ENCODE data around the gene KLHDC8A.

Gene KLHDC8A

DNA sequence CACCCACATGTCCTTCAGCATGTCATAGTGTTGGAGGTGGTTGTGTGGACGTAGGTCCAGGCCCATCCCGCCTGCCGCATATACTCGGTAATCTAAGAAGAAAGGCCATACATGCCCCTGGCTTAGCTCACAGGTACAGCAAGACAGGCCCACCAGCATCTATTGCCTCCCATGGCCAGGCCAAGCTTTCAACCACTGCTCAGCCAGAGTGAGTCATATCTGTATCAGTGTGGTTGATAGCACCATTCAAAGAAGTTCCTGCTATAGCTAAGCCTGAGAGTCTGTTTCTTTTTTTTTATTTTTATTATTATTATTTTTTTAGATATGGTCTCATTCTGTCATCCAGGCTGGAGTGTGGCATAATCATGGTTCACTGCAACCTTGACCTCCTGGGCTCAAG, 17.0 kb downstream of the KLHDC8A start:
- Histone ChIP-seq H3K4me1 (ENCODE audit: control insufficient read depth, insufficient read depth, low read length) (peaks cover 6% of the 10 kb centered on the region; the same call in 1 of the 2 replicates), H3K27ac (ENCODE audit: extremely low read depth, low read depth, low read length) (no peak overlapping the region), H3K36me3 (ENCODE audit: control insufficient read depth in 2 of 2, insufficient read depth in 1 of 2, low read length in 2 of 2) (no peaks in the 10 kb centered on the region), H3K9me3 (ENCODE audit: control insufficient read depth, insufficient read depth, low read depth, low read length) (no peaks in the 10 kb centered on the region), H3K4me3 (ENCODE audit: low read depth, low read length) (no peak overlapping the region)
- ChIA-PET POLR2A (no interaction called here), CTCF (interaction anchor here (0.6 to 6.0 kb wide), 7 partner anchors 14 to 184 kb away, joined by 3 to 80 read pairs (median 6); no protein-coding TSS in a partner anchor)
- TF ChIP-seq ZSCAN23 (tag by site-specific recombination; IDR thresholded peaks at IDR 0.05) (no peak), ZNF621 (tag by site-specific recombination; IDR thresholded peaks at IDR 0.05) (no peak), ZFP69B (tag by site-specific recombination; IDR thresholded peaks at IDR 0.05) (no peak), KLF8 (tag by site-specific recombination; IDR thresholded peaks at IDR 0.05) (no peak), ZNF701 (tag by site-specific recombination; IDR thresholded peaks at IDR 0.05) (no peak), ZNF792 (tag by site-specific recombination; IDR thresholded peaks at IDR 0.05) (no peak)
- TF ChIP-seq, protein P1, sequence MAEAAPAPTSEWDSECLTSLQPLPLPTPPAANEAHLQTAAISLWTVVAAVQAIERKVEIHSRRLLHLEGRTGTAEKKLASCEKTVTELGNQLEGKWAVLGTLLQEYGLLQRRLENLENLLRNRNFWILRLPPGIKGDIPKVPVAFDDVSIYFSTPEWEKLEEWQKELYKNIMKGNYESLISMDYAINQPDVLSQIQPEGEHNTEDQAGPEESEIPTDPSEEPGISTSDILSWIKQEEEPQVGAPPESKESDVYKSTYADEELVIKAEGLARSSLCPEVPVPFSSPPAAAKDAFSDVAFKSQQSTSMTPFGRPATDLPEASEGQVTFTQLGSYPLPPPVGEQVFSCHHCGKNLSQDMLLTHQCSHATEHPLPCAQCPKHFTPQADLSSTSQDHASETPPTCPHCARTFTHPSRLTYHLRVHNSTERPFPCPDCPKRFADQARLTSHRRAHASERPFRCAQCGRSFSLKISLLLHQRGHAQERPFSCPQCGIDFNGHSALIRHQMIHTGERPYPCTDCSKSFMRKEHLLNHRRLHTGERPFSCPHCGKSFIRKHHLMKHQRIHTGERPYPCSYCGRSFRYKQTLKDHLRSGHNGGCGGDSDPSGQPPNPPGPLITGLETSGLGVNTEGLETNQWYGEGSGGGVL (tag by site-specific recombination; IDR thresholded peaks at IDR 0.05): no peak

DNA sequence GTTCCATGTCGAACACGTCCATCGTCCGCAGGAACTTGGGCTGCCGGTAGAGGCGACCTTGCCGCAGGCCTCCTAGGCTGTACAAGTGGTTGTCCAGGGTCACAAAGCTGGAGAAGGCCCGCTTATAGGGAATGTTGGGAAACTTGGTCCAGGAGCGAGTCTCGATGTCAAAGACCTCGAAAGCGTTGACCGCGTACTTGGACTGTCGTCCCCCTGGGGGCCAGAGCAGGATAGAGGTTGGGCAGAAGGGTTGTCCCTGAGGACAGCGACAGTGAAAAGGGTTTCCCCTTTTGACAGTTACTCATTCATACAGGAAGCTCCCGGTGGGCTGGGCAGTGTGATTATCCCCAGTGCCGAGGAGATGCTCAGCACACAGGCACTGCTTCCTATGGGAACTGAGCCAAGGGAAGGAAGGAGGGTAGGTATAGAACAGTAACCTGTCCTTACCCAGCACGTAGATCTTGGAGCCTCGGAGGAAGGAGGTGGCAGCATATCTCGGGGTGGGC, 17.5 kb downstream of the KLHDC8A start:
- Histone ChIP-seq H3K9me3 (ENCODE audit: control insufficient read depth, insufficient read depth, low read depth, low read length) (no peaks in the 10 kb centered on the region), H3K4me1 (ENCODE audit: control insufficient read depth, insufficient read depth, low read length) (peaks cover 2% of the 10 kb centered on the region; the same call in 1 of the 2 replicates), H3K27ac (ENCODE audit: extremely low read depth, low read depth, low read length) (no peak overlapping the region), H3K36me3 (ENCODE audit: control insufficient read depth in 2 of 2, insufficient read depth in 1 of 2, low read length in 2 of 2) (no peaks in the 10 kb centered on the region), H3K4me3 (ENCODE audit: low read depth, low read length) (no peak overlapping the region)
- POLR2A ChIA-PET: interaction anchor here (0.6 to 0.8 kb wide), 2 partner anchors 15 to 38 kb away, joined by 3 to 9 read pairs; no protein-coding TSS in a partner anchor
- CTCF ChIA-PET: interaction anchor here (0.7 to 6.0 kb wide), 7 partner anchors 14 to 146 kb away, joined by 3 to 80 read pairs (median 6); no protein-coding TSS in a partner anchor
- TF ChIP-seq ZNF274 (IDR thresholded peaks at IDR 0.05; ENCODE audit: low read length): no peak
- TF ChIP-seq ZNF274 (tag by site-specific recombination; IDR thresholded peaks at IDR 0.05; ENCODE audit: borderline replicate concordance): no peak
- no peak for TF ChIP-seq ZBTB21 (tag by site-specific recombination; IDR thresholded peaks at IDR 0.05)
- TF ChIP-seq ZNF548 (tag by site-specific recombination; IDR thresholded peaks at IDR 0.05): no peak
- TF ChIP-seq ZNF211 (tag by site-specific recombination; IDR thresholded peaks at IDR 0.05; ENCODE audit: low read depth): no peak
- TF ChIP-seq ZIC2 (tag by site-specific recombination; IDR thresholded peaks at IDR 0.05): no peak
- TF ChIP-seq ZNF169 (tag by site-specific recombination; IDR thresholded peaks at IDR 0.05): no peak
- no peak for TF ChIP-seq ZNF501 (tag by site-specific recombination; IDR thresholded peaks at IDR 0.05)
- no peak for TF ChIP-seq ZNF560 (tag by site-specific recombination; IDR thresholded peaks at IDR 0.05; ENCODE audit: borderline replicate concordance)
- no peak for TF ChIP-seq ZNF404 (tag by site-specific recombination; IDR thresholded peaks at IDR 0.05)
- no peak for TF ChIP-seq YY2 (tag by site-specific recombination; IDR thresholded peaks at IDR 0.05)
- TF ChIP-seq ZNF311 (tag by site-specific recombination; IDR thresholded peaks at IDR 0.05; ENCODE audit: borderline replicate concordance): no peak
- no peak for TF ChIP-seq ZNF510 (tag by site-specific recombination; IDR thresholded peaks at IDR 0.05; ENCODE audit: insufficient replicate concordance)
- no peak for TF ChIP-seq ZNF394 (tag by site-specific recombination; IDR thresholded peaks at IDR 0.05; ENCODE audit: borderline replicate concordance)
- TF ChIP-seq, protein P2, sequence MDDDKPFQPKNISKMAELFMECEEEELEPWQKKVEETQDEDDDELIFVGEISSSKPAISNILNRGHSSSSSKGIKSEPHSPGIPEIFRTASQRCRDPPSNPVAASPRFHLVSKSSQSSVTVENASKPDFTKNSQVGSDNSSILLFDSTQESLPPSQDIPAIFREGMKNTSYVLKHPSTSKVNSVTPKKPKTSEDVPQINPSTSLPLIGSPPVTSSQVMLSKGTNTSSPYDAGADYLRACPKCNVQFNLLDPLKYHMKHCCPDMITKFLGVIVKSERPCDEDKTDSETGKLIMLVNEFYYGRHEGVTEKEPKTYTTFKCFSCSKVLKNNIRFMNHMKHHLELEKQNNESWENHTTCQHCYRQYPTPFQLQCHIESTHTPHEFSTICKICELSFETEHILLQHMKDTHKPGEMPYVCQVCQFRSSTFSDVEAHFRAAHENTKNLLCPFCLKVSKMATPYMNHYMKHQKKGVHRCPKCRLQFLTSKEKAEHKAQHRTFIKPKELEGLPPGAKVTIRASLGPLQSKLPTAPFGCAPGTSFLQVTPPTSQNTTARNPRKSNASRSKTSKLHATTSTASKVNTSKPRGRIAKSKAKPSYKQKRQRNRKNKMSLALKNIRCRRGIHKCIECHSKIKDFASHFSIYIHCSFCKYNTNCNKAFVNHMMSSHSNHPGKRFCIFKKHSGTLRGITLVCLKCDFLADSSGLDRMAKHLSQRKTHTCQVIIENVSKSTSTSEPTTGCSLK (tag by site-specific recombination; IDR thresholded peaks at IDR 0.05): no peak
- no peak for TF ChIP-seq SP2 (tag by site-specific recombination; IDR thresholded peaks at IDR 0.05)
- TF ChIP-seq HOXC10 (CRISPR knock-in tag; IDR thresholded peaks at IDR 0.05): no peak

Measured in HEK293 (cell line).